HAP-1 (cell line): Measurements from ENCODE around the gene NOP10.
"Not testable (repeated sequence)": the region's sequence is repeated elsewhere in the genome, so short reads cannot be mapped to it uniquely, and the experiment has no call there.

Source experiments
- DNase-seq, 2 experiments: peaks; one replicate each; pipeline ENCODE4 v3.0.0-alpha.2; 2016 to 2020; ENCODE audit warnings: low spot score in 2 of 2
- H3K27me3 ChIP-seq: fragments of 250-450 bp; sonication (Bioruptor Pico); 2 replicates; pipeline ENCODE4 v1.5.1; 2020; ENCODE audit warnings: low read depth, mild to moderate bottlenecking, moderate library complexity
- H3K36me3 ChIP-seq: fragments of 250-450 bp; sonication (Bioruptor Pico); replicated peaks from 2 replicates; pipeline ENCODE4 v1.5.1; 2020; ENCODE audit warnings: mild to moderate bottlenecking
- H3K4me1 ChIP-seq: fragments of 250-450 bp; sonication (Bioruptor Pico); 2 replicates; pipeline ENCODE4 v1.5.1; 2020; ENCODE audit warnings: mild to moderate bottlenecking
- H3K4me3 ChIP-seq: fragments of 250-450 bp; sonication (Bioruptor Pico); 2 replicates; pipeline ENCODE4 v1.5.1; 2020; ENCODE audit warnings: mild to moderate bottlenecking, moderate library complexity
- H3K9me3 ChIP-seq: fragments of 250-450 bp; sonication (Bioruptor Pico); 2 replicates; pipeline ENCODE4 v1.5.1; 2020; ENCODE audit warnings: mild to moderate bottlenecking, moderate library complexity
- in situ Hi-C: fragments of 300-500 bp; cut with MboI; formaldehyde crosslinking; loops from 3 replicates; pipeline ENCODE4 v1.14.3; 2020; ENCODE audit warnings: low sequenced_read_pairs, inconsistent platforms, mixed read lengths

The NOP10 gene

GRCh38 chr15:34365836-34366235 lies 22.9 kb upstream of the NOP10 start:
- no peak for DNase-seq
- H3K9me3 ChIP-seq: no peaks in the 10 kb centered on the region
- peak overlapping the region; percentile 65 for H3K4me3 ChIP-seq
- H3K27me3 ChIP-seq: no peaks in the 10 kb centered on the region
- peaks cover 13% of the 10 kb centered on the region for H3K4me1 ChIP-seq
- H3K36me3 ChIP-seq: peaks cover 19% of the 10 kb centered on the region
- in situ Hi-C loops: loop anchor here (10.0 kb wide), 1 partner anchor 261 kb away; the partner anchor contains the start of genes EMC7 and PGBD4

GRCh38 chr15:34365091-34365825 lies 22.3 kb upstream of the NOP10 start:
- H3K4me1 ChIP-seq: peaks cover 13% of the 10 kb centered on the region
- no peaks in the 10 kb centered on the region for H3K27me3 ChIP-seq
- no peak for DNase-seq
- H3K9me3 ChIP-seq: no peaks in the 10 kb centered on the region
- in situ Hi-C loops: loop anchor here (10.0 kb wide), 1 partner anchor 260 kb away; the partner anchor contains the start of genes EMC7 and PGBD4
- H3K36me3 ChIP-seq: peaks cover 24% of the 10 kb centered on the region
- peak overlapping the region; percentile 65; the same call in 1 of the 2 replicates for H3K4me3 ChIP-seq

GRCh38 chr15:34364041-34364440 lies 21.1 kb upstream of the NOP10 start:
- in situ Hi-C loops: loop anchor here (10.0 kb wide), 1 partner anchor 259 kb away; the partner anchor contains the start of genes EMC7 and PGBD4
- peaks cover 36% of the 10 kb centered on the region for H3K36me3 ChIP-seq
- DNase-seq: no peak

GRCh38 chr15:34362047-34362773 lies 19.3 kb upstream of the NOP10 start:
- Histone ChIP-seq H3K36me3 (peaks cover 43% of the 10 kb centered on the region), H3K27me3 (no peaks in the 10 kb centered on the region), H3K4me3 (no peak overlapping the region), H3K9me3 (no peaks in the 10 kb centered on the region), H3K4me1 (peaks cover 5% of the 10 kb centered on the region)
- DNase-seq: no peak
- in situ Hi-C loops: loop anchor here (10.0 kb wide), 1 partner anchor 257 kb away; the partner anchor contains the start of genes EMC7 and PGBD4

More at GRCh38 chr15:34364041-34364440, 21.1 kb upstream of the NOP10 start:
- peaks cover 13% of the 10 kb centered on the region for H3K4me1 ChIP-seq
- H3K27me3 ChIP-seq: no peaks in the 10 kb centered on the region
- H3K4me3 ChIP-seq: no peak overlapping the region
- no peaks in the 10 kb centered on the region for H3K9me3 ChIP-seq

GRCh38 chr15:34361278-34361677 lies 18.3 kb upstream of the NOP10 start:
- DNase-seq: no peak
- in situ Hi-C loops: loop anchor here (10.0 kb wide), 1 partner anchor 256 kb away; the partner anchor contains the start of genes EMC7 and PGBD4
- peaks cover 43% of the 10 kb centered on the region for H3K36me3 ChIP-seq

GRCh38 chr15:34360298-34360697 lies 17.4 kb upstream of the NOP10 start:
- no peaks in the 10 kb centered on the region for H3K9me3 ChIP-seq
- H3K36me3 ChIP-seq: peaks cover 43% of the 10 kb centered on the region
- H3K4me3 ChIP-seq: no peak overlapping the region
- H3K4me1 ChIP-seq: no peaks in the 10 kb centered on the region
- in situ Hi-C loops: loop anchor here (10.0 kb wide), 1 partner anchor 255 kb away; the partner anchor contains the start of genes EMC7 and PGBD4
- no peak for DNase-seq
- no peaks in the 10 kb centered on the region for H3K27me3 ChIP-seq

More at GRCh38 chr15:34361278-34361677, 18.3 kb upstream of the NOP10 start:
- no peak overlapping the region for H3K4me3 ChIP-seq
- no peaks in the 10 kb centered on the region for H3K9me3 ChIP-seq
- H3K27me3 ChIP-seq: no peaks in the 10 kb centered on the region
- H3K4me1 ChIP-seq: peaks cover 5% of the 10 kb centered on the region

GRCh38 chr15:34359416-34359815 lies 16.5 kb upstream of the NOP10 start:
- H3K27me3 ChIP-seq: no peaks in the 10 kb centered on the region
- H3K4me3 ChIP-seq: no peak overlapping the region
- H3K4me1 ChIP-seq: no peaks in the 10 kb centered on the region
- in situ Hi-C loops: no loop called here
- peaks cover 43% of the 10 kb centered on the region for H3K36me3 ChIP-seq
- no peak for DNase-seq
- no peaks in the 10 kb centered on the region for H3K9me3 ChIP-seq

GRCh38 chr15:34358948-34359347 lies 16.0 kb upstream of the NOP10 start:
- DNase-seq: no peak
- no peak overlapping the region for H3K4me3 ChIP-seq
- H3K4me1 ChIP-seq: no peaks in the 10 kb centered on the region
- no peaks in the 10 kb centered on the region for H3K27me3 ChIP-seq
- in situ Hi-C loops: no loop called here
- peaks cover 43% of the 10 kb centered on the region for H3K36me3 ChIP-seq
- H3K9me3 ChIP-seq: no peaks in the 10 kb centered on the region

- Histone ChIP-seq H3K27me3 (no peaks in the 10 kb centered on the region), H3K9me3 (no peaks in the 10 kb centered on the region), H3K4me1 (no peaks in the 10 kb centered on the region), H3K36me3 (peaks cover 43% of the 10 kb centered on the region), H3K4me3 (no peak overlapping the region)
- in situ Hi-C loops: no loop called here
- no peak for DNase-seq
Observed at GRCh38 chr15:34358367-34358766, 15.4 kb upstream of the NOP10 start.

- H3K36me3 ChIP-seq: peaks cover 40% of the 10 kb centered on the region
- no peak for DNase-seq
- H3K27me3 ChIP-seq: no peaks in the 10 kb centered on the region
- no peak overlapping the region for H3K4me3 ChIP-seq
- H3K4me1 ChIP-seq: no peaks in the 10 kb centered on the region
- no peaks in the 10 kb centered on the region for H3K9me3 ChIP-seq
- in situ Hi-C loops: no loop called here
Observed at GRCh38 chr15:34357653-34358052, 14.7 kb upstream of the NOP10 start.

GRCh38 chr15:34355241-34355640 lies 12.3 kb upstream of the NOP10 start:
- Histone ChIP-seq H3K36me3 (peaks cover 19% of the 10 kb centered on the region), H3K9me3 (no peaks in the 10 kb centered on the region), H3K27me3 (no peaks in the 10 kb centered on the region), H3K4me1 (no peaks in the 10 kb centered on the region), H3K4me3 (no peak overlapping the region)
- in situ Hi-C loops: no loop called here
- no peak for DNase-seq

GRCh38 chr15:34354286-34354685 lies 11.3 kb upstream of the NOP10 start:
- Histone ChIP-seq H3K27me3 (no peaks in the 10 kb centered on the region), H3K36me3 (peaks cover 10% of the 10 kb centered on the region), H3K4me1 (no peaks in the 10 kb centered on the region), H3K4me3 (no peak overlapping the region), H3K9me3 (no peaks in the 10 kb centered on the region)
- in situ Hi-C loops: no loop called here
- no peak for DNase-seq

GRCh38 chr15:34353627-34354026 lies 10.7 kb upstream of the NOP10 start:
- no peaks in the 10 kb centered on the region for H3K27me3 ChIP-seq
- no peak for DNase-seq
- in situ Hi-C loops: no loop called here
- H3K36me3 ChIP-seq: peaks cover 4% of the 10 kb centered on the region
- H3K4me3 ChIP-seq: no peak overlapping the region
- no peaks in the 10 kb centered on the region for H3K9me3 ChIP-seq
- H3K4me1 ChIP-seq: no peaks in the 10 kb centered on the region

GRCh38 chr15:34352996-34353395 lies 10.1 kb upstream of the NOP10 start:
- DNase-seq, H3K4me3 ChIP-seq, H3K4me1 ChIP-seq, H3K27me3 ChIP-seq, H3K9me3 ChIP-seq, in situ Hi-C loops, H3K36me3 ChIP-seq: not testable (repeated sequence)
